ENCODE results near the gene SORL1. TPM values are rescaled to one million over a fixed set of nuclear protein-coding genes. Genes with fewer than 3 reads are reported as not detected.
A peak's percentile ranks its signal among the peaks of the same experiment; 100 is the strongest.

Gene SORL1
- total RNA-seq, 1 donor from 2014 or later = 38.3 TPM

GRCh38 chr11:121417055-121417551 is 35.0 kb upstream of the SORL1 start:
- Histone ChIP-seq H3K27ac (peak overlapping the region; percentile 6), H3K9me3 (no peaks in the 10 kb centered on the region)
- peak in 1 of 2 donors; percentile 13 for TF ChIP-seq POLR2AphosphoS5 (IDR thresholded peaks at IDR 0.05; ENCODE audit: insufficient read depth in 1 of 2, low read depth in 1 of 2)
- no peak for TF ChIP-seq CTCF (IDR thresholded peaks at IDR 0.05)
- TF ChIP-seq POLR2A (IDR thresholded peaks at IDR 0.05) = no peak

GRCh38 chr11:121417607-121418006 is 34.5 kb upstream of the SORL1 start:
- Histone ChIP-seq H3K4me3 (no peak overlapping the region), H3K36me3 (no peaks in the 10 kb centered on the region), H3K27me3 (no peaks in the 10 kb centered on the region), H3K4me1 (peaks cover 23% of the 10 kb centered on the region), H3K27ac (no peak overlapping the region), H3K9me3 (no peaks in the 10 kb centered on the region)
- TF ChIP-seq POLR2AphosphoS5 (IDR thresholded peaks at IDR 0.05; ENCODE audit: insufficient read depth in 1 of 2, low read depth in 1 of 2) (no peak), POLR2A (IDR thresholded peaks at IDR 0.05) (no peak), CTCF (IDR thresholded peaks at IDR 0.05) (no peak)
- intact Hi-C loops (cut with DNase I) = no loop called here
- no peak for DNase-seq (ENCODE audit: extremely low spot score in 2 of 2)

More at GRCh38 chr11:121417055-121417551, 35.0 kb upstream of the SORL1 start:
- peaks cover 23% of the 10 kb centered on the region for H3K4me1 ChIP-seq
- intact Hi-C loops (cut with DNase I) = no loop called here
- no peaks in the 10 kb centered on the region for H3K36me3 ChIP-seq
- DNase-seq (ENCODE audit: extremely low spot score in 2 of 2) = peak in 1 of 2 donors; percentile 91
- no peak overlapping the region for H3K4me3 ChIP-seq
- no peaks in the 10 kb centered on the region for H3K27me3 ChIP-seq

DNA sequence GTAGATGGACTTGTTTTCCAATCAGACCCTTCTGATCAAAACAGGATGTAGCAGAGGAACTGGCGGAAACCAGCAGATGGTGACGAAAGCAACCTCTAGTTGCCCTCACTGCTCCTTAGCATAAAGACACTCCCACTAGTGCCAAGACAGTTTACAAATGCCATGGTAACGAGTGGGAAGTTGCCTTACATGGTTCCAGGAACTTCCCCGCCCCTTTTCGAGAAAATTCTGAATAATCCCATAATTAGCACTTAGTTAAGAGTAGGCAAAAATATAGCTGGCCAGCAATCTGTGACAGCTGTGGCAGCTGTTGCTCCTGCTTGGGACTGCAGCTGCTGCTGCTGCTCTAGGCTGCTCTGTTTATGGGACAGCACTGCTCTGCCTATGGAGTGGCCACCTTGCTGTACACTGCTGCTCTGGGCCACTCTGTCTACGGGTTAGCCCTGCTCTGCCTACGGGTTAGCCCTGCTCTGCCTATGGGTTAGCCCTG is 33.4 kb upstream of the SORL1 start:
- TF ChIP-seq CTCF (IDR thresholded peaks at IDR 0.05) (no peak), POLR2AphosphoS5 (IDR thresholded peaks at IDR 0.05; ENCODE audit: insufficient read depth in 1 of 2, low read depth in 1 of 2) (no peak), POLR2A (IDR thresholded peaks at IDR 0.05) (no peak)
- H3K27ac ChIP-seq = no peak overlapping the region
- intact Hi-C loops (cut with DNase I) = no loop called here
- H3K9me3 ChIP-seq = no peaks in the 10 kb centered on the region
- H3K36me3 ChIP-seq = no peaks in the 10 kb centered on the region
- H3K27me3 ChIP-seq = no peaks in the 10 kb centered on the region
- DNase-seq (ENCODE audit: extremely low spot score in 2 of 2) = no peak
- peaks cover 23% of the 10 kb centered on the region for H3K4me1 ChIP-seq
- no peak overlapping the region for H3K4me3 ChIP-seq

DNA sequence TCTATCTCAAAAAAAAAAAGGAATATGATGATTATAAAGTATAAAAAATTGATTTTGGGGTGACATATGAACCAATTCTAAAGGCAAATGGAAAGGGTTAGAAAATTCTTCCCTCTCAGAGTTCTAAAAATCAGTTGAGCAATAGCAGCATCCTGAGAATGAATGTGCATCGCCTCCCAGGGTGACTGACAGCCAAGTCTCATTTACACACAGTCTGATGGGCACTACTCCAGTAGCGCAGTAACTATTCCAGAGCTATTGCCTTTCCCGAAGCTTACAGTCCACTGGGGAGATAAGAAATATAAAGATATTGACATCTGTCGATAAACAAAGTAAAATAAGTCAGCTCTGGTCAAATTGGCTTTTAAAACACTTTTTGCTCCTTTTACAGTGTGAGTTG is 32.3 kb upstream of the SORL1 start:
- Histone ChIP-seq H3K4me3 (no peak overlapping the region), H3K9me3 (no peaks in the 10 kb centered on the region), H3K27me3 (no peaks in the 10 kb centered on the region), H3K27ac (no peak overlapping the region), H3K36me3 (no peaks in the 10 kb centered on the region), H3K4me1 (peaks cover 23% of the 10 kb centered on the region)
- no peak for DNase-seq (ENCODE audit: extremely low spot score in 2 of 2)
- intact Hi-C loops (cut with DNase I) = loop anchor here (1.0 kb wide), 1 partner anchor 36 kb away; no protein-coding TSS in a partner anchor
- TF ChIP-seq POLR2A (IDR thresholded peaks at IDR 0.05) (no peak), POLR2AphosphoS5 (IDR thresholded peaks at IDR 0.05; ENCODE audit: insufficient read depth in 1 of 2, low read depth in 1 of 2) (no peak), CTCF (IDR thresholded peaks at IDR 0.05) (no peak)

GRCh38 chr11:121420398-121420797 is 31.7 kb upstream of the SORL1 start:
- DNase-seq (ENCODE audit: extremely low spot score in 2 of 2) = no peak
- H3K4me3 ChIP-seq = no peak overlapping the region
- no peaks in the 10 kb centered on the region for H3K9me3 ChIP-seq
- H3K4me1 ChIP-seq = peaks cover 22% of the 10 kb centered on the region
- H3K27ac ChIP-seq = no peak overlapping the region
- TF ChIP-seq POLR2A (IDR thresholded peaks at IDR 0.05) = no peak
- intact Hi-C loops (cut with DNase I) = loop anchor here (1.0 kb wide), 1 partner anchor 36 kb away; no protein-coding TSS in a partner anchor
- H3K36me3 ChIP-seq = no peaks in the 10 kb centered on the region
- no peaks in the 10 kb centered on the region for H3K27me3 ChIP-seq
